CD14-positive monocyte (primary cell): ENCODE measurements around the gene CREB5. TPM values are rescaled to one million over a fixed set of nuclear protein-coding genes. Genes with fewer than 3 reads are reported as not detected.

Experiments
- DNase-seq, 3 donors: peaks; one replicate each; pipeline ENCODE4 v3.0.0-alpha.2; 2011 to 2022
- H2AFZ ChIP-seq: 2 replicates; pipeline ENCODE4 v1.6.0; 2012; ENCODE audit warnings: mild to moderate bottlenecking, low read depth, low read length, inconsistent platforms; ENCODE audit not compliant: insufficient read depth, poor library complexity, severe bottlenecking
- H3K27ac ChIP-seq, 2 donors: 1 replicate in 1 of 2; 2 replicates in 1 of 2; pipeline ENCODE4 v1.5.1; 2012 to 2013; ENCODE audit warnings: low read length in 2 of 2, control low read depth in 1 of 2, inconsistent platforms in 1 of 2, low read depth in 1 of 2, mild to moderate bottlenecking in 1 of 2
- H3K27me3 ChIP-seq, 2 donors: one replicate each; pipeline versions ENCODE4 v1.6.0 to v1.6.1; 2011 to 2013; ENCODE audit warnings: low read length in 2 of 2; ENCODE audit not compliant: control insufficient read depth in 2 of 2, insufficient read depth in 2 of 2
- H3K36me3 ChIP-seq, 2 donors: replicated peaks in 1 of 2; 1 replicate in 1 of 2; 2 replicates in 1 of 2; pipeline versions ENCODE4 v1.5.1 to v1.6.1; 2012 to 2013; ENCODE audit warnings: low read length in 2 of 2, control low read depth in 1 of 2, inconsistent platforms in 1 of 2, mild to moderate bottlenecking in 1 of 2; ENCODE audit not compliant: insufficient read depth in 2 of 2, control insufficient read depth in 1 of 2
- H3K4me1 ChIP-seq, 2 donors: 1 replicate in 1 of 2; 2 replicates in 1 of 2; pipeline versions ENCODE4 v1.5.1 to v1.6.1; 2012 to 2013; ENCODE audit warnings: low read length in 2 of 2, control low read depth in 1 of 2, inconsistent platforms in 1 of 2, mild to moderate bottlenecking in 1 of 2, moderate library complexity in 1 of 2; ENCODE audit not compliant: insufficient read depth in 2 of 2, control insufficient read depth in 1 of 2
- H3K4me2 ChIP-seq: replicated peaks from 2 replicates; pipeline ENCODE3; 2012; ENCODE audit warnings: low read length, moderate library complexity, mild to moderate bottlenecking; ENCODE audit not compliant: poor library complexity, severe bottlenecking; ENCODE audit errors: extremely low read depth
- H3K4me3 ChIP-seq, 3 experiments: fragments of 200-600 bp in 1 of 3; sonication (generic) in 1 of 3; replicated peaks in 1 of 3; 1 replicate in 2 of 3; 2 replicates in 1 of 3; pipeline ENCODE4 v1.5.1; 2011 to 2013; ENCODE audit warnings: low read length in 3 of 3, mild to moderate bottlenecking in 3 of 3, control low read depth in 2 of 3, low read depth in 2 of 3, inconsistent platforms in 1 of 3, moderate library complexity in 1 of 3
- H3K79me2 ChIP-seq: 2 replicates; pipeline ENCODE4 v1.6.0; 2012; ENCODE audit warnings: mild to moderate bottlenecking, control low read depth, inconsistent platforms, low read length, moderate library complexity; ENCODE audit not compliant: insufficient read depth
- H3K9ac ChIP-seq: 2 replicates; pipeline ENCODE4 v1.6.0; 2017; ENCODE audit warnings: low read length, mild to moderate bottlenecking; ENCODE audit not compliant: insufficient read depth, poor library complexity, severe bottlenecking
- H3K9me3 ChIP-seq, 2 donors: replicated peaks in 1 of 2; 1 replicate in 1 of 2; 2 replicates in 1 of 2; pipeline versions ENCODE4 v1.5.1 to v1.6.1; 2012 to 2013; ENCODE audit warnings: low read length in 2 of 2, control low read depth in 1 of 2; ENCODE audit not compliant: control insufficient read depth in 1 of 2, insufficient read depth in 1 of 2
- H4K20me1 ChIP-seq: 2 replicates; pipeline ENCODE4 v1.6.0; 2012; ENCODE audit warnings: mild to moderate bottlenecking, low read length, control low read depth, moderate library complexity; ENCODE audit not compliant: insufficient read depth
- H3K27ac Mint-ChIP-seq, 7 donors: one replicate each; pipeline ENCODE4 v1.8.0; 2020; ENCODE audit warnings: mild to moderate bottlenecking in 7 of 7, mixed read lengths in 7 of 7, moderate library complexity in 6 of 7, inconsistent platforms in 2 of 7
- H3K27me3 Mint-ChIP-seq, 3 donors: one replicate each; pipeline ENCODE4 v1.8.0; 2021 to 2022; ENCODE audit warnings: low read depth in 3 of 3, mild to moderate bottlenecking in 3 of 3, mixed read lengths in 3 of 3, moderate library complexity in 3 of 3, inconsistent platforms in 1 of 3
- H3K36me3 Mint-ChIP-seq, 2 donors: one replicate each; pipeline ENCODE4 v1.8.0; 2020; ENCODE audit warnings: mixed read lengths in 2 of 2, inconsistent platforms in 1 of 2, mild to moderate bottlenecking in 1 of 2
- H3K4me1 Mint-ChIP-seq: one replicate; pipeline ENCODE4 v1.8.0; 2020; ENCODE audit warnings: mild to moderate bottlenecking, mixed read lengths
- H3K4me3 Mint-ChIP-seq, 2 donors: one replicate each; pipeline ENCODE4 v1.8.0; 2020; ENCODE audit warnings: mild to moderate bottlenecking in 2 of 2, mixed read lengths in 2 of 2, moderate library complexity in 1 of 2
- H3K9me3 Mint-ChIP-seq, 7 donors: one replicate each; pipeline ENCODE4 v1.8.0; 2020 to 2022; ENCODE audit warnings: mixed read lengths in 7 of 7, mild to moderate bottlenecking in 6 of 7, moderate library complexity in 6 of 7, inconsistent platforms in 2 of 7
- WGBS: methylation state at CpG from one replicate; pipeline ENCODE4 v1.1.5; 2013; ENCODE audit warnings: missing lambda C conversion rate; ENCODE audit not compliant: insufficient coverage; 5-methylcytosine and 5-hydroxymethylcytosine counted together
- intact Hi-C, 2 donors: fragments of 100-400 bp; cut with micrococcal nuclease; formaldehyde crosslinking; loops; one replicate each; pipeline versions ENCODE4 v1.15.0 to v1.15.1; 2023
- polyA plus RNA-seq, 3 donors: library from polyadenylated mRNA; depleted of rRNA in 1 of 3; unstranded in 2 of 3; stranded (reverse) in 1 of 3; fragments of 300-500 nt in 2 of 3; fragments of >200 nt in 1 of 3; fragmentation: Illumina TruSeq in 2 of 3; gene quantifications; 1 replicate in 2 of 3; 2 replicates in 1 of 3; pipeline ENCODE4 v1.2.3, GENCODE V29; 2012 to 2021
- TF ChIP-seq, protein P1 (sequence below): fragments of 200-600 bp; IDR thresholded peaks from one replicate; pipeline ENCODE4 v1.8.0; 2022; ENCODE audit warnings: antibody characterized with exemption, mild to moderate bottlenecking

CREB5 gene
- polyA plus RNA-seq, 3 donors: 25.1 to 72.3 (median 44.2) TPM

DNA sequence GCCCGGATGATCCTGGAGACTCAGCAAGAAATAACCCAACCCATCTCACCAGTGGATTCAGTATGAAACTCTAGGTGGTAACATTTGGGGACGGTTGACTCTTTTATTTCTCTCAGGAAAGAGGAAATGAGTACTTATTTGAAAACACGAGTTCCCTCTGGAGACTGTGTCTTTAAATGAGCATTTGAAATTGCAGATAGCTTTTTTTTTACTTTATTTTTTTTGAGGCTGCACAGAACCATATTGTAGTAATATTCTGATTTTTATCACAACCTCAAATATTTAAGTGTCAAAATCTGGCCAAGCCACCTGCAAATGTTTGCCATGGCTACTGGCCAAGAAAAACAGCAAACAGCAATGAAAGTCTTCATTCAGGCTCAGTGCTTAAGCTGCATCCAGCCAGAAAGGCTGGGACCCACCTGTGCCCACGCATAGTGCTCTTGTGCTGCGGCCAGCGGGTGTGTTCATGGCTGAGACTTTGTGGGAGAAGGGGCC lies 160.8 kb downstream of the CREB5 start:
- Histone ChIP-seq H3K4me3 (no peak overlapping the region), H3K4me2 (no peak overlapping the region), H3K9me3 (no peaks in the 10 kb centered on the region), H3K79me2 (no peaks in the 10 kb centered on the region), H3K4me1 (no peaks in the 10 kb centered on the region), H2AFZ (no peak overlapping the region), H3K36me3 (no peaks in the 10 kb centered on the region), H3K27ac (no peak overlapping the region), H3K9ac (no peak overlapping the region), H3K27me3 (no peaks in the 10 kb centered on the region), H4K20me1 (no peaks in the 10 kb centered on the region)
- 20% methylated on average over 1 of the region's 6 CpGs for WGBS
- Mint-ChIP-seq H3K4me1 (no peaks in the 10 kb centered on the region), H3K36me3 (no peaks in the 10 kb centered on the region), H3K9me3 (peaks cover 0 to 2% (median 0%) of the 10 kb centered on the region in 7 donors), H3K27me3 (peaks cover 3 to 12% (median 10%) of the 10 kb centered on the region in 3 donors), H3K27ac (no peak overlapping the region), H3K4me3 (no peak overlapping the region)
- no peak for DNase-seq
- TF ChIP-seq, protein P1, sequence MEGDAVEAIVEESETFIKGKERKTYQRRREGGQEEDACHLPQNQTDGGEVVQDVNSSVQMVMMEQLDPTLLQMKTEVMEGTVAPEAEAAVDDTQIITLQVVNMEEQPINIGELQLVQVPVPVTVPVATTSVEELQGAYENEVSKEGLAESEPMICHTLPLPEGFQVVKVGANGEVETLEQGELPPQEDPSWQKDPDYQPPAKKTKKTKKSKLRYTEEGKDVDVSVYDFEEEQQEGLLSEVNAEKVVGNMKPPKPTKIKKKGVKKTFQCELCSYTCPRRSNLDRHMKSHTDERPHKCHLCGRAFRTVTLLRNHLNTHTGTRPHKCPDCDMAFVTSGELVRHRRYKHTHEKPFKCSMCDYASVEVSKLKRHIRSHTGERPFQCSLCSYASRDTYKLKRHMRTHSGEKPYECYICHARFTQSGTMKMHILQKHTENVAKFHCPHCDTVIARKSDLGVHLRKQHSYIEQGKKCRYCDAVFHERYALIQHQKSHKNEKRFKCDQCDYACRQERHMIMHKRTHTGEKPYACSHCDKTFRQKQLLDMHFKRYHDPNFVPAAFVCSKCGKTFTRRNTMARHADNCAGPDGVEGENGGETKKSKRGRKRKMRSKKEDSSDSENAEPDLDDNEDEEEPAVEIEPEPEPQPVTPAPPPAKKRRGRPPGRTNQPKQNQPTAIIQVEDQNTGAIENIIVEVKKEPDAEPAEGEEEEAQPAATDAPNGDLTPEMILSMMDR: no peak
- intact Hi-C loops: no loop called here

DNA sequence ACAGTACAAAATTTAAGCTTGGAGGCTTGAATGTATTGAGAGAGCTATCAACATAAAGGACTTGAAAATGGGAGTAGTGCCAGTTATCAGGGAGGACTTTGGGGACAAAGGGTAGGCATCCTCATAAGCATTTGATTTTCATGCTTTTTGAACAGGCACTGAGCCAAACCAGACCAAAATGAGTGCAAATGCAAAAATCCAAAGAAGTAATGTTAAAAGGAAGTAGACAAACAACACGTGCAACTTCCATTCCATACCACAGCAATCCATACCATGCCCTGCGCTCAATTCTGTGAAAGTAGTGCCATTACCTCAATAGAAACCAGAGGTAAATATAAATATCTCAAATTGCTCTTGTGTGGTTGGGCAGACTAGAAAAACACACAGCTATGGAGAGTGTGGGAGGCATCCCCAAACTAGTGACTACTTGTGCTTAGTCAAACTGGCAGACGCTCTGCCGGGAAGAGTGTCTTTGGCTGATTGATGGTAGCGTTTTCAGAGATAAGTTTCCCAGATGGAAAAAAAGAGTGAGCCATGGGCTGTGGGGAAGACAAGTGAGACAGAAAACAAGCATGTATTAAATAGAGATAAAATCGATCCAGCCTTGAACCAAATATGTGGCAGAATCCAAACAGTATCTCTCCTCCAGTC lies 161.5 kb downstream of the CREB5 start:
- Histone ChIP-seq H4K20me1 (no peaks in the 10 kb centered on the region), H3K27ac (no peak overlapping the region), H3K27me3 (no peaks in the 10 kb centered on the region), H3K9ac (no peak overlapping the region), H3K36me3 (no peaks in the 10 kb centered on the region), H3K4me1 (no peaks in the 10 kb centered on the region), H3K79me2 (no peaks in the 10 kb centered on the region), H3K9me3 (no peaks in the 10 kb centered on the region), H2AFZ (no peak overlapping the region), H3K4me2 (no peak overlapping the region), H3K4me3 (no peak overlapping the region)
- no peak overlapping the region for H3K27ac Mint-ChIP-seq
- intact Hi-C loops: no loop called here
- peaks cover 0 to 2% (median 0%) of the 10 kb centered on the region in 7 donors for H3K9me3 Mint-ChIP-seq
- no peaks in the 10 kb centered on the region for H3K4me1 Mint-ChIP-seq
- H3K4me3 Mint-ChIP-seq: no peak overlapping the region
- no peak for DNase-seq
- TF ChIP-seq, protein P1: no peak
- no peaks in the 10 kb centered on the region for H3K36me3 Mint-ChIP-seq
- 100% methylated on average over 3 of the region's 6 CpGs for WGBS
- H3K27me3 Mint-ChIP-seq: peaks cover 3 to 12% (median 7%) of the 10 kb centered on the region in 3 donors
